Neural progenitor cell (in vitro differentiated cells): ENCODE results near the gene ADAM23. TPM values are rescaled to one million over a fixed set of nuclear protein-coding genes. Genes with fewer than 3 reads are reported as not detected.

ENCODE experiments used
- DNase-seq: peaks from one replicate; pipeline ENCODE4 v3.0.0-alpha.2; 2016; ENCODE audit warnings: low spot score
- H2AFZ ChIP-seq: fragments of 200-600 bp; sonication (generic); replicated peaks from 2 replicates; pipeline ENCODE4 v1.6.1; 2016; ENCODE audit warnings: antibody characterized with exemption
- H3F3A ChIP-seq: fragments of 200-600 bp; sonication (generic); 2 replicates; pipeline ENCODE4 v1.6.1; 2016; ENCODE audit warnings: antibody characterized with exemption, low read depth
- H3K27ac ChIP-seq: fragments of 200-600 bp; sonication (generic); 2 replicates; pipeline ENCODE4 v1.5.1; 2016; ENCODE audit warnings: mild to moderate bottlenecking
- H3K27me3 ChIP-seq: fragments of 200-600 bp; sonication (generic); 2 replicates; pipeline ENCODE4 v1.6.1; 2016; ENCODE audit warnings: mild to moderate bottlenecking, moderate library complexity
- H3K36me3 ChIP-seq: fragments of 200-600 bp; sonication (generic); 2 replicates; pipeline ENCODE4 v1.5.1; 2016
- H3K4me1 ChIP-seq: fragments of 200-600 bp; sonication (generic); 2 replicates; pipeline ENCODE4 v1.6.1; 2016; ENCODE audit warnings: mixed run types
- H3K4me2 ChIP-seq: fragments of 200-600 bp; sonication (generic); 2 replicates; pipeline ENCODE4 v1.6.1; 2016
- H3K4me3 ChIP-seq: fragments of 200-600 bp; sonication (generic); 2 replicates; pipeline ENCODE4 v1.5.1; 2016
- H3K79me2 ChIP-seq: fragments of 200-600 bp; sonication (generic); 2 replicates; pipeline ENCODE4 v1.6.1; 2016; ENCODE audit warnings: low read depth
- H3K9ac ChIP-seq: fragments of 200-600 bp; sonication (generic); 2 replicates; pipeline ENCODE4 v1.6.1; 2016
- H3K9me3 ChIP-seq: fragments of 200-600 bp; sonication (generic); 2 replicates; pipeline ENCODE4 v1.5.1; 2016; ENCODE audit warnings: low read depth
- H4K20me1 ChIP-seq: fragments of 200-600 bp; sonication (generic); 2 replicates; pipeline ENCODE4 v1.6.1; 2016; ENCODE audit warnings: low read depth
- H3K27ac Mint-ChIP-seq: 3 replicates; pipeline ENCODE4 v1.8.0; 2021; ENCODE audit warnings: mixed read lengths
- H3K27me3 Mint-ChIP-seq: 2 replicates; pipeline ENCODE4 v1.8.0; 2022; ENCODE audit warnings: low read depth, mild to moderate bottlenecking, inconsistent platforms, moderate library complexity, mixed read lengths; ENCODE audit not compliant: insufficient read depth
- H3K36me3 Mint-ChIP-seq: 3 replicates; pipeline ENCODE4 v1.8.0; 2021; ENCODE audit warnings: mixed read lengths
- H3K4me1 Mint-ChIP-seq: 3 replicates; pipeline ENCODE4 v1.8.0; 2021; ENCODE audit warnings: mixed read lengths
- H3K4me3 Mint-ChIP-seq: 3 replicates; pipeline ENCODE4 v1.8.0; 2021; ENCODE audit warnings: mild to moderate bottlenecking, moderate library complexity, mixed read lengths
- H3K9me3 Mint-ChIP-seq: 3 replicates; pipeline ENCODE4 v1.8.0; 2020; ENCODE audit warnings: mixed read lengths
- CTCF ChIP-seq: fragments of 200-600 bp; sonication (generic); IDR thresholded peaks from 2 replicates; pipeline ENCODE4 v1.5.1; 2017; ENCODE audit warnings: antibody characterized with exemption, mild to moderate bottlenecking
- EZH2 ChIP-seq: fragments of 200-600 bp; sonication (generic); IDR thresholded peaks from 2 replicates; pipeline ENCODE4 v1.6.1; 2017; ENCODE audit warnings: antibody characterized with exemption, mild to moderate bottlenecking, moderate library complexity
- EZH2phosphoT487 ChIP-seq: fragments of 200-600 bp; sonication (generic); IDR thresholded peaks from 2 replicates; pipeline ENCODE4 v1.6.1; 2017; ENCODE audit warnings: antibody characterized with exemption
- total RNA-seq: library from RNA; depleted of rRNA; stranded (reverse); fragments of >200 nt; gene quantifications from 2 replicates; pipeline ENCODE4 v1.2.3, GENCODE V29; 2015; ENCODE audit warnings: low replicate concordance

The ADAM23 gene
- total RNA-seq, 1 donor from 2014 or later, result 17.2 TPM

DNA sequence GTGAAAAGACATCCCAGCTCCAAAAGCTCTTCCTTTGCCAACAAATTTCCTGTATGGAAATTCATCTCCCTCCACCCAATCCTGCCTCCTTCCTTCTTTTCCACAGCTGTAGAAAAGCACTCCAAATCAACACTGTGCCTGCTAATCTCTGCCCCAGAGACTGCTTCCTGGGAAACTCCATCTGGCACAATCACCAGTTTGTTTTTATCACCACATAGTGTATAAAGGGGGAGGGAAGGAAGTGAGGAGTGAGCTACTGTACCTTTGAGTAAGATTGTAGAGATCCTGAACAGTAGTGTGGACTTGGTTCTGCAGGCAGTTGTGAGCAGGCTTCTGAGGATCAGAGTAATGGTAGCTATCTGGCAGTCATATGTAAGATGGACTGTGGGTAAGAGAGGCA, 184.3 kb downstream of the ADAM23 start:
- Histone ChIP-seq H3K4me3 (no peak overlapping the region), H3F3A (no peaks in the 10 kb centered on the region), H3K4me1 (peaks cover 7% of the 10 kb centered on the region), H3K4me2 (no peak overlapping the region), H3K9ac (no peak overlapping the region), H3K36me3 (no peaks in the 10 kb centered on the region), H3K79me2 (no peaks in the 10 kb centered on the region), H3K9me3 (no peaks in the 10 kb centered on the region), H3K27ac (no peak overlapping the region), H4K20me1 (no peaks in the 10 kb centered on the region), H2AFZ (no peak overlapping the region), H3K27me3 (peaks cover 6% of the 10 kb centered on the region)
- Mint-ChIP-seq H3K27ac (no peak overlapping the region), H3K9me3 (no peaks in the 10 kb centered on the region), H3K36me3 (no peaks in the 10 kb centered on the region), H3K27me3 (peaks cover 4% of the 10 kb centered on the region), H3K4me1 (peaks cover 5% of the 10 kb centered on the region), H3K4me3 (no peak overlapping the region)
- TF ChIP-seq EZH2phosphoT487 (no peak), EZH2 (no peak), CTCF (no peak)
- no peak for DNase-seq

DNA sequence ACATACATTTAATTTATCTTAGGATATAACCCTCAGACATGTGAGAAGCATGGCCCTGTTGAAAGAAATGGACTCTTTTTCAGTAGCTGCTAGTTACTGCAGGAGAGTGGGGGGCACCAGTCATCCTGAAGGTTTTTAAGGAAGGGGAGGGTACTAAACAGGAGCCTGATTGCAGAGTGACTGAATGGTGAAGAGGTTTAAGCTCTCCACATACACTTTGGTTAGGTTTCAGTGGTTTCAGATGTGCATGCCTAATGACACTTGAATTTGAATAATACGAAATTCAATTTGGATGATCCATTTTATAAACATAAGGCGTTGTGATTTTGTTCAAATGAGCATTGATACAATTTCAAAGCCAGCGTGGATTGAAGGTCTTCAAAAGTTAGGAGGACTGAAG, 188.0 kb downstream of the ADAM23 start:
- no peak overlapping the region for H3K4me3 Mint-ChIP-seq
- H3K27me3 ChIP-seq, result peaks cover 6% of the 10 kb centered on the region
- DNase-seq, result no peak
- H3K27ac Mint-ChIP-seq, result no peak overlapping the region
- H3F3A ChIP-seq, result no peaks in the 10 kb centered on the region
- no peak overlapping the region for H3K4me2 ChIP-seq
- H2AFZ ChIP-seq, result no peak overlapping the region
- no peak for TF ChIP-seq EZH2phosphoT487
- TF ChIP-seq CTCF, result no peak
- TF ChIP-seq EZH2, result no peak
- H3K4me3 ChIP-seq, result no peak overlapping the region
- no peaks in the 10 kb centered on the region for H3K36me3 Mint-ChIP-seq
- no peaks in the 10 kb centered on the region for H3K79me2 ChIP-seq
- H3K9me3 ChIP-seq, result no peaks in the 10 kb centered on the region
- no peak overlapping the region for H3K27ac ChIP-seq
- H4K20me1 ChIP-seq, result no peaks in the 10 kb centered on the region
- no peaks in the 10 kb centered on the region for H3K9me3 Mint-ChIP-seq
- peaks cover 2% of the 10 kb centered on the region for H3K27me3 Mint-ChIP-seq
- H3K36me3 ChIP-seq, result no peaks in the 10 kb centered on the region
- H3K4me1 Mint-ChIP-seq, result peaks cover 5% of the 10 kb centered on the region
- peaks cover 7% of the 10 kb centered on the region for H3K4me1 ChIP-seq
- H3K9ac ChIP-seq, result no peak overlapping the region

- Histone ChIP-seq H3K79me2 (no peaks in the 10 kb centered on the region), H3F3A (no peaks in the 10 kb centered on the region), H3K4me2 (no peak overlapping the region), H4K20me1 (no peaks in the 10 kb centered on the region), H3K27me3 (peaks cover 34% of the 10 kb centered on the region), H2AFZ (no peak overlapping the region), H3K4me1 (peaks cover 4% of the 10 kb centered on the region), H3K4me3 (no peak overlapping the region), H3K27ac (no peak overlapping the region), H3K9me3 (no peaks in the 10 kb centered on the region), H3K36me3 (no peaks in the 10 kb centered on the region), H3K9ac (no peak overlapping the region)
- no peaks in the 10 kb centered on the region for H3K9me3 Mint-ChIP-seq
- no peaks in the 10 kb centered on the region for H3K36me3 Mint-ChIP-seq
- H3K4me1 Mint-ChIP-seq, result peaks cover under 1% of the 10 kb centered on the region
- TF ChIP-seq CTCF, result no peak
- TF ChIP-seq EZH2phosphoT487, result no peak
- no peak for TF ChIP-seq EZH2
- no peaks in the 10 kb centered on the region for H3K27me3 Mint-ChIP-seq
- H3K4me3 Mint-ChIP-seq, result no peak overlapping the region
- H3K27ac Mint-ChIP-seq, result no peak overlapping the region
- no peak for DNase-seq
Observed at GRCh38 chr2:206635015-206635414, 191.7 kb downstream of the ADAM23 start.
